Fibroblast of lung (primary cell): ENCODE data around the gene KRT8.

Experiments
- CTCF ChIP-seq, 2 donors: IDR thresholded peaks in 1 of 2; conservative IDR thresholded peaks in 1 of 2; 1 replicate in 1 of 2; 2 replicates in 1 of 2; pipeline ENCODE4 v1.5.1; 2011 to 2012; ENCODE audit warnings: low read length in 2 of 2, control low read depth in 1 of 2, inconsistent platforms in 1 of 2, low read depth in 1 of 2, mild to moderate bottlenecking in 1 of 2
- EZH2 ChIP-seq: IDR thresholded peaks from 2 replicates; pipeline ENCODE4 v1.5.1; 2012; ENCODE audit warnings: low read length, control low read depth, mild to moderate bottlenecking; ENCODE audit errors: missing control alignments

DNA sequence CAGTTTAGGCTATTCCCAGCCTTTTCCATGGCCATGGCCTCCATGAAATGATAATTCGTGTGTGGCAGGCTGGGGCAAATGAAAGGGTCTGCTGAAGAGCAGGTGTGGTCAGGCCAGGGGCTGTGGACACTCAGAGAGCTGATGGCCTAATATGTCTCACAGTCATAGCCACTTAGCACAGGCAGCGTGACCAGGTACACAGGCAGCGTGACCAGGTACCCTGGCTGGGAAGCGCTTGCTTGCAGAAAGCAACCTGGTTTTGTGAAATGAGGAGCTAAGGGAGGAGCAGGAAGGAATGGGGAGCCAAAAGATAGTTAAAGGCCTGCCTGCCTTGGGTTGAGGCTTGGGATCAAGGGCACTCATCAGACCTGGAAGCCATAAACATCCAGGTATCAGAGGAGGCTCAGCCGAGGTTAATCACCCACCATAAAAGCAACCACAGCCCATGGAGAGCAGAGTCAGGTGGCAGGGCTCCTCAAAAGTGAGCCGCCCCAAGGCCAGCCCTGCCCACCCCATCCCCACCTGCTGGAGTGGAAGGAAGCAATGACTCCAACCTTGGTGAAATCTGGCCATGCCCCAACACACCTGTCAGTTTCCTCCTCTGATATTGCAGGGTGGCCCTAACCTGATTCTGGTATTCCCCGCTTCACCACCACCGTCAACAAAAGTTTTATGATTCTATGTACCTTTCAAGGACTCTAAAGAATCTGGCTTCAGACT, 8.0 kb upstream of the KRT8 start:
- TF ChIP-seq CTCF (conservative IDR thresholded peaks at IDR 0.05 in 1 of 2, IDR thresholded peaks at IDR 0.05 in 1 of 2; ENCODE audit: low read depth in 1 of 2, low read length in 2 of 2) (no peak), EZH2 (no peak)
